GM21529 (cell line): ENCODE results near the gene FGD6.
A peak's percentile ranks its signal among the peaks of the same experiment; 100 is the strongest.
"Not testable (repeated sequence)": the region's sequence is repeated elsewhere in the genome, so short reads cannot be mapped to it uniquely, and the experiment has no call there.

Source experiments
- ATAC-seq: cut with Tn5 transposase; IDR thresholded peaks from one replicate; pipeline ENCODE4 v1.9.1; 2021; ENCODE audit not compliant: unreplicated experiment

FGD6 gene

DNA sequence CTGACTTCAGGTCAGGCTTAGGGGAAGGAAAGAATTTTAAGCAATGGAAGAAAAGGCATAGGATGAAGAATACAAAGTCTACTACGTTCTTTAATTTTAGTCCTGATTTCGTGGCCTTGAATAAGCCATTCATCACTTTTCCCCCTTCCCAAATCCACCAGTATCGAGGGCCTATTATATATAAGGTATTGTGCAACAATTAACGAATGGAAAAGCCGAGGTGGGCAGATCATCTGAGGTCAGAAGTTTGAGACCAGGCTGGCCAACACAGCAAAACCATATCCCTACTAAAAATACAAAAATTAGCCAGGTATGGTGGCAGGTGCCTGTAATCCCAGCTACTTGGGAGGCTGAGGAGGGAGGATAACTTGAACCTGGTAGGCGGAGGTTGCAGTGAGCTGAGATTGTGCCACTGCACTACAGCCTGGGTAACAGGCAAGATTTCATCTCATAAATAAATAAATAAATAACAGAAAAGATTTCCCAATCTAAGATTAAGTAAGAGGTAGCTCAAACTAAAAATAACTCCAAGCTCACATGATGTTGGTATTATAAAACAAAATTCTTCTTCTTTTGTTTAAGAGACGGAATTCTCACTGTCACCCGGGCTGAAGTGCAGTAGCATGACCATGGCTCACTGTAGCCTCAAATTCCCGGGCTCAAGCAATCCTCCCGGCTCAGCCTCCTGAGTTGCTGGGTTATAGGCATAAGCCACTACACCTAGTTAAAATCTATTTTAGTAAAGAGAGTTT, 85.5 kb downstream of the FGD6 start:
- ATAC-seq, result no peak

DNA sequence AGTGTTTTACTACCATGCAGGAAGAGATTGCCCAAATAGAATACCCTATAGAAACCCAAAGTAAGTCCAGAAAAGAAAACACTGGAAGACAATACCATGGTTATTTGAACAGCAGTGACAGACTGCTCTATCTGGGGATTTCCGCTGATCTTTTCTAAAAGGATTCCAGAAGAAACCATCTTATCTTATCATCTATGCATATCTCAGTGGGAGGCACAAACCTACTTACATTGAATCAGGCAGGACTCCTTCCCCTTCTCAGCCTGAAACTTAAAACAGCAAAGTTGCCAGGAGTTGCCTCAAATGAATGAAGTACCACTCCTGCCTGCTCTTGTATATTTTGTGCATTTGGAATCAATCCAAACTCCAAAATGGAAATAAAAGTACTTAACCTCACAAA, 87.2 kb downstream of the FGD6 start:
- ATAC-seq, result no peak

DNA sequence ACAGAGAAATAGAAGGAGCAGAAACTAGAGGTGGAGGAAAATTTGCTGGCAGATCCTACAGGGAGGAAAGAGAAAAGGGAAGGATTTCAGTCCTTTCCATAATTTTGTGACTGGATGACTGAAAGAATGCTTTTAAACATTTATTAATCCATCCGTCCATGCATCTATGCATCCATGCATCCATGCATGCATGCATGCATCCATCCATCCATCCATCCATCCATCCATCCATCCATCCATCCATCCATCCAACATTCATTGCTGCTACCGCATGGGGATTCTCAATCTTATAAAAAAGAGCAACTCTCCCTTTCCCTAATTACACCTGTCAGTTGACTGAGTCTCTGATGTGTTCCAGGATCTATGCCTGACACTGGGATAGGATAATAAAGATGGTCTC, 88.2 kb downstream of the FGD6 start:
- ATAC-seq, result no peak

DNA sequence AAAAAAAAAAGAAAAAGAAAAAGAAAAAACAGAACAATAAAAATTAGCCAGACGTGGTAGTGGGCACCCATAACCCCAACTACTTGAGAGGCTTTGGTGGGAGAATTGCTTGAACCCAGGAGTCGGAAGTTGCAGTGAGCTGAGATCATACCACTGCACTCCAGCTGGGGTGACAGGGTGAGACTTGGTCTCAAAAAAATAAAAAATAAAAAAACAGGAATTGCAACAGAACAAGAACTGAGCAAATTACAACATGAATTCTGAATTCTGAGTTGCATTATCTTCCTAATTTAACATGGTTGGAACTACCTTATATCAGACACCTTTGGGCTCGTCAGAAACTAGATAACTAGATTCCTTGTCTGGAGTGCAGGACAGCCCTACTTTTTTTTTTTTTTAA, 90.5 kb downstream of the FGD6 start:
- no peak for ATAC-seq

DNA sequence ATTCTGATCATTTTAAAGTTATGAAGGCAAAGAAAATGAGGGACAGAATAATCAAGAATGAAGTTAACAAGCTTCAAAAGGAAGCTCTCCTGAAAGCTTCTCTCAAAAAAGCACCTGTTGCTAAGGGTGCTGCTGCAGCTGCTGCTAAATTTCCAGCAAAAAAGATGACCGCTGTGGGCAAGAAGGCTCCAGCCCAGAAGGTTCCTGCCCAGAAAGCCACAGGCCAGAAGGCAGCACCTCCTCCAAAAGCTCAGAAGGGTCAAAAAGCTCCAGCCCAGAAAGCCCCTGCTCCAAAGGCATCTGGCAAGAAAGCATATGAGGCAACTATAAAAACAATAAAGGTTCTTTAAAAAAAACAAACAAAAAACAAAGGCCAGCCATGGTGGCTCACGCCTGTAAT, 91.2 kb downstream of the FGD6 start:
- no peak for ATAC-seq

DNA sequence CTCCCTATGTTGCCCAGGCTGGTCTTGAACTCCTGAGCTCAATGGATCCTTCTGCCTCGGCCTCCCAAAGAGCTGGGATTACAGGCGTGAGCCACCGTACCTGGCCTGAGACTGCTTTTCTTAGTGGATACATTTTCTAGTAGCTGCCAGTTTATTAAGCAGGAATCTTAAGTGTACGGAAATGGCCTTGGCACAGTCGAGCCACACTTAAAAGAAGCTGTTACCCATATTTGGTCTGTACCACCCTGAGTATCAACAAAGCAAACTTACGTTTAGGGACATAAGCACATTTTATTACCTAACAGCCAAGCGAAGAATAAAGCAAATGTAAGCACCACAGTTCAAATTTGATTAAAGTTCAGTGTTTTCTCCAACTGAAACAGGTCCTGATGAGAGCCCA, 93.2 kb downstream of the FGD6 start:
- ATAC-seq, result no peak

DNA sequence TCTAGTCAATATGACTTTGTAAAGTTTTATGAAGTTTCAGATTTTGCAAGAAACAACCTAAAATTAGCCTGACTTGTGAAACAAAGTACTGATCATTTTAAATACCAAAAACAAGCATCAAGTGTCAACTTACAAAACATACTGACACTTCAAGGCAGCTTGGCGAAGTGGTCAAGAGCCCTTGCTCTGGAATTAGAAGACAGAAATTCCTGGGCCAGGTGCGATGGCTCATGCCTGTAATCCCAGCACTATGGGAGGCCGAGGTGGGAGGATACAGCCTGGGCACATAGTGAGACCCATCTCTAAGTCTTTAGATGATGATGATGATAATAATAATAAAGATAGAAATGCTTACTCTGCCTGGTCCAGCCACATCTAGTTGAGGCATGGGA, 98.5 kb downstream of the FGD6 start:
- ATAC-seq, result no peak

DNA sequence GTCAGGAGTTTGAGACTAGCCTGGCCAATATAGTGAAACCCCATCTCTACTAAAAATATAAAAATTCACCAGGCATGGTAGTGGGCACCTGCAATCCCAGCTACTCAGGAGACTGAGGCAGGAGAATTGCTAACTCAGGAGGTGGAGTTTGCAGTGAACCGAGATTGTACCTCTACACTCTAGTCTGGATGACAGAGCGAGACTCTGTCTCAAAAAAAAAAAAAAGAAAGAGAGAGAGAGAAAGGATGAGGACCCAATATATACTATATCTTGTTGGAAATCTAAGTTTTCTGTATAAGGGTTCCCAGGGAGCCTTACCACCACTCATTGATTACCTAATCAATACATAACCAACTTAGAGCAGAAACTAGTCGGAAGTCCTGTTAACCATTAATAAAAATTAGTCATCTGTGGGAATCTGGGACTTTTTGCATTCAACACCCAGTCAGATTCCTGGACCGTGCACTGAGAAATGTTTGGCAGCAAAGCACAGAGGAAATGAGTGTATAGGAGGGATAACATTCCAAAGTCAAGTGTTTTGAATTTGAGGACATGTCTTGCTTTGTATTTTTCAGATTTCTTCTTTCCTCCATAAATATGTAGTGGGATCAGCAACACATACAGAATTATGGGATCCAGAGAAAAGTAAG, 99.0 kb downstream of the FGD6 start:
- ATAC-seq, result no peak

DNA sequence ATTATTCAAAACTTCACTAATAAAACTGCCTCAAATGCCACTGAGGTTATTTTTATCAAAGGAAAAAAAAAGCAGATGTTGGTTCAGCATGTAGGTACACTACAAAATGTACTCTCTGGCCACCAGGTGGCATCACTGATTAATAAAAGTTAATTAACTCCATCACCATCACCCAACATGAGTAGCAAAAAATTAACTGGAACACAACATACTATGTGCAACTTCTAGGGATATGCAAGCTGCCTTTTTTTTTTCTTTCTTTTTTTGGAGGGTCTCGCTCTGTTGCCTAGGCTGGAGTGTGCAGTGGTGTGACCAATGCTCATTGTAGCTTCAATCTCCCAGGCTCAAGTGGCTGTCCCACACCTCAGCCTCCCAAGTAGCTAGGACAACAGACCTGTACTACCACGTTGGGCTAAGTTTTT, 100.1 kb downstream of the FGD6 start:
- ATAC-seq, result peak; percentile 79

DNA sequence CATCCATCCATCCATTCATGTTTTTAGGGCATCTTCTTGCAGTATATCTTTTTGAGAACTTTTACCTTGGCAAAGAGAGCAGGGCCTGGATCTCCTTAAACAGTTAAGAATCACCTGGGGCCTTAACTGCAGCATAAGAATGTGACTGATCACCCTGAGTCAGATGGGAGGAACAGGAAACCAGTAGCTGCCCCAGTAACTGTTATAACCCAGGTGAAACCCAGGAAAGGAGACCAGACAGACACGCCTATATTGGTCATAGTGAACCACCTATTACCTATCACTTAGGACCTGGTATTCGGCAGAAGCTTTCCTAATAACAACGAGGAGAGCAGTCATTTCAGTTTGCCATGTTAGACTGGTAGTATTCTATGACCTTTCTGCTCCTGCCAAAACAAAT, 100.5 kb downstream of the FGD6 start:
- peak; percentile 69 for ATAC-seq

DNA sequence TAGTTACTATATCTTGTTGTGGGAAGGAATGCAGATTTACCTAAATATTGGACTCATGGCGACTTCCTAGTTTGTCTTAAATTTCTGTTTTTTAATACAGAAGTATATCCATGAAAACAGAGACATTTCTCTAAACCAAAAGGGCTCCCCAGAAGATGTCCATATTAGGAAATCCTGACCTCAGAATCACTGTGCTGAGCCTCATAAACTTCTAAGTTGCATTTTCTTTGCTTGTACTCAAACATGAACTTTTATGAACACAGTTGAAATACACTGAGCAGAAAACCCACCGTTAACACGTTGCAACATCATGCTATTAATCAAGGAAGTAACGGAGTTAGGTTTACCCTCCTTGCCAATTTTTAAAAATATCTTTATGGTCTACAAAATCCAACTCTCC, 100.9 kb downstream of the FGD6 start:
- ATAC-seq, result no peak

DNA sequence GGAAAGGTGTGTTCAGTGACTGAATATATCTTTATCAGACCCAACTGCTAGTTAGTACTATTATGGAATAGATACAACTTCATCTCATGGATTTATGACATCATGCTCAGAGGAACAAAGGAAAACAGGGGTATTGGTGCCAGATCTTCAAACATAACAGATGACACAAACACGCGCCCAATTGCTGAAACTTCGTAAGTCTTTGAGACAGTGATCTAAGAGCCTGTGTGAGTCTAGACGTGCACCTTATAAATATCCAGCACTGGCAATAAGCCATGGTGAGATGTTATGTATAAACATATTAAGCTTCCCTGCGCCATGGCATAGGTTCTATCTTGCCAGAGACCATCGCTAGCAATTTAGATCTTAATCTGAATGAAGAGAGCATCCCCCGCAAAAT, 101.6 kb downstream of the FGD6 start:
- ATAC-seq, result no peak

DNA sequence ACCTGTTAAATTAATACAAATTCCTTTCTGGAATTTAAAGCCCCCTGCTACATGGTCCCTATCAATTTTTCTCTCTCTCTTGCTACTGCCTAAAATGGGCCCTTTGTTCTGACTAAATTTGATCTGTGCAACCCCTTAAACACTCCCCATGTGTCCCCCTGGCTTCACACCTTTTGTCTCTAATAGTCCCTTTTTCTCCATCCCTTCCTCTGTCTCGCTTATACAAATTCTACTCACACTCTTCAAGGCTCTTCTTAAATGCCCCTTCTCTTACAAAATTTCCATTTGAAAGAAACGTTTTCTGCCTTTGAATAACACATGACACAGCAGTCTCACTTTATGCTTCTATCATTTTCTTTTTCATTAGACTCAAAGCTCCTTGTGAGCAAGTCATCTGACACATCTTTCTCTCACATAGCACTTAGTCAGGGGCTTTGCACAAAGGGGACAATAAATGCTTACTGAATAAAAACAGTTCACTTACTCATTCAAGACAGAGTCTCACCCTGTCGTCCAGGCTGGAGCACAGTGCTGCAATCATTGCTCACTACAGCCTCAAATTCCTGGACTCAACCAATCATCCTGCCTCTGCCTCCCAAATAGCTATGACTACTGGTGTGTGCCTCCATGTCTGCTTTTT, 102.4 kb downstream of the FGD6 start:
- ATAC-seq, result no peak

DNA sequence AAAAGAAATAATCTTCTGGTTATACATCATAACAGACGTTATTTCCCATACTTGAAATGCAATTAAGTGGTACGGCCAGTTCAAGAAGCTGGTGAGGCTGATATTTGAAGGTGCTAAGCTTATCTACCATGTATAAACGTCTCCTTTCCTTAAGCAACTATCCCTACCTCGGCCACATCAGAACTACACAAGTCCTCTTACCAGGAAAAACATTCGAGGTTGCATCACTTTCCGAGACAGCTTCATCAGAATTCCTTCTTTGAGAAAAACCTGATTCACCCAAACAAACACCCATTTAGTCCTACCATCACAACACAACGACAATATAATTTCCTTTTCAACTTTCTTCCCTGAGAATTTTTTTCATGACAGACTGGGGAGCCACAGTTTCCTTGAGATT, 109.9 kb downstream of the FGD6 start:
- ATAC-seq, result no peak

DNA sequence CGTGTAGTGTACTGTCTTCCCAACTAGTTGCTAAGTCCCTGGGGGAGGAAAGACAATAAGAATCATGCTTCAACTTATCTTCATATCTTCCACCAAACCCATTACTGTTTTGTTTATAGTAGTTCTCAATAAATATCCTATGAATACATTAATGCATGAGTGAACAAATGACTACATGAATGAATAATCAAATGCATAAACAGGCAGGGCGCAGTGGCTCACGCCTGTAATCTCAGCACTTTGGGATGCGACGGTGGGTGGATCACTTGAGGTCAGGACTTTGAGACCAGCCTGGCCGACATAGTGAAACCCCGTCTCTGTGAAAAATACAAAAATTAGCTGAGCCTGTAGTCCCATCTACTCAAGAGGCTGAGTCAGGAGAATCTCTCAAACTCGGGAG, 111.7 kb downstream of the FGD6 start:
- no peak for ATAC-seq

DNA sequence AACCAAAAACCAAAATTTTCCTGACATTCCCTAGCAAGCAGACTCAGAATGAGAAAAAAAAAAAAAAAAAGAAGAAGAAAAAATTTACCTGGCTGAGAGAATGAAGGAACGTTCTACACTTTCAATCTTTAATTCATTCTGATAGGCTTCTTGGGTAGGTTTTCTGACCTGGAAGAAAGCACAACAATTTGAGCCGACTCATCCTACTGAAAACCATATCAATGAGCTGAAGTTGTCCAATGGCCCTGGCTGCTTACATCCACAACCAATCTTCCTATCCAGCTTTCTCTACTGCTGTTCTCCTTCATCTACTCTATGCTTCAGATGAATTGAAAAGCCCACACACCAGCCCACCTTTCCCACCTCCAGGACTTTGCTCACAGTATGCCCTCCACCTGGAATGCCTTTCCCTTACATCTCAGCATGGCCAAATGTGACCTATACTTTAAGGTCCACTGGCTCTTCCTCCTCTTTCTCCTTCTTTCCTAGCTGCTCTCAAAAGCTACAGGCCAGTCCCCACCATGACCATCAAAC, 112.3 kb downstream of the FGD6 start:
- no peak for ATAC-seq

DNA sequence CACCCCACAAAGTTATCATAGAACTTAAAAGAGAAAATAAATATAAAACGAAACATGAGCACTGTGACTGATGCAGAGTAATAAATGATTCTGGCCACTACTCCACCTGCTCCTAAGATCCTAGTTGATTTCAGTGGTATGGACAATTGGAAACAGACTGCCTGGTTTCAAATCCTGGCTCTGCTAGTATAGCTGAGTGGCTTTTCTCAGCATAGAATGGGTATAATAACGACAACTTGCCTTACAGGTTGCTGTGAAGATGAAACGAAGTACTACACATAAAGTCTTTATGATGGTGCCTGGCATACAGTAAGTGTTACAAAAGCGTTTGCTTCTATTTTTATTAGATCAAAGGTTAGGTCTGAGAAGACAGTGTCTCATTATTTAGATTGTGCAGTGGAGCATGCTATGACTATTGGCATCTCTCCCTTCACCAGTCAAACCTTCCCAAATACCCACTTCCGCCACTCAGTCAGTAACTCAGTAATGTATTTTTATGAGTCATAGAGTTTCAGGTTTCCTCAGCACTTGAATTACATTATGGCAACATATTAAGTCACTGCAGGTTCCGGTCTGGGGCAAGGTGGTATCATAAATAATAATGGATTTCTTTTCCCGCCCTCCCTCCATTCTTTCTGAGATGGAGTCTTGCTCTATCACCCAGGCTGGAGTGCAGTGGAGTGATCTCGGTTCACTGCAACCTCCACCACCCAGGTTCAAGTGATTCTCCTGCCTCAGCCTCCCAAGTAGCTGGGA, 114.2 kb downstream of the FGD6 start:
- peak; percentile 95 for ATAC-seq

DNA sequence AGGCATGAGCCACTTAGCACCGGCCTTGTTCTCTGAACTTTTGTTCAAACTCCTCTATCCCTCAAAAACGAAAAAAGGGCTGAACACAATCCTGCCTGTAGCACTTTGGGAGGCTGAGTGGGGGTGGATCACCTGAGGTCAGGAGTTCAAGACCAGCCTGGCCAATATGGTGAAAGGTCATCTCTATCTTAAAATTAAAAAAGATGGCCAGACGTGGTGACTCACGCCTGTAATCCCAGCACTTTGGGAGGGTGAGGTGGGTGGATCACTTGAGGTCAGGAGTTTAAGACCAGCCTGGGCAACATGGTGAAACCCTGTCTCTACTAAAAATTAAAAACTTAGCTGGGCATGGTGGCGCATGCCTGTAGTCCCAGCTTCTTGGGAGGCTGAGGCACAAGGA, 115.3 kb downstream of the FGD6 start:
- not testable (repeated sequence) for ATAC-seq

DNA sequence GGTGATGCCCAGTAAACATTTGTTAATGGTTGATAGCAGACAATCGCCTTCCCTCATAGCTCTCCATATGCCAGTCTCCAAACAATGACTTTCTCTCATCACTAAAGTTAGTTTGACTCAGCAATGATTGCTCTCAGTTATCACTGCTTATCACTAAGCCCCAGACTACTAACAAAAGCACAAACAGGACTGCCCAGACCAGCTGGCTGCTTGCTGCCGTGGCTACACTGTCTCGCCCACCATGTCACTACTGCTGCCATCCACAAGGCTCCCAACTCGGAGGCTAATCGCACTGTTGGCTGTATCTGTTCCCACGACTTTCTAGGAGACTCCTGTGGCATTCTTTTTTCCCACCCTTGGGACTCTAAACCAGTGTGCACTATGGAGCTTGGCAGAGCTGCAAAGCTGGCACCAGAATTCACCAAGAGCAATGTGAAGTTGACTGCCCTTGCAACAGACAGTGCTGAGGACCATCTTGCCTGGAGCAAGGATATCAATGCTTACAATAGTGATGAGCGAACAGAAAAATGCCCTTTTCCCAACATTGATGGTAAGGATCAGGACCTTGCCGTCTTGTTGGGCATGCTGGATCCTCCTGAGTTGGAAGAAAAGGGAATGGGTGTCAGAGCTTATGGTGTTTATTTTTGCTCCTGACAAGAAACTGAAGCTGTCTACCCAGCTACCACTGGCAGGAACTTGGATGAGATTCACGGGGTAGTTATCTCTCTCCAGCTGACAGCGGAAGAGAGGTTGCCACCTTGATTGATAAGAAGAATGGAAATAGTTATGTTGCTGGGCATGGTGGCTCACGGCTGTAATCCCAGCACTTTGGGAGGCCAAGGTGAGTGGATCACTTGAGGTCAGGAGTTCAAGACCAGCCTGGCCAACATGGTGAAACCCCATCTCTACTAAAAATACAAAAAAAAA, 116.7 kb downstream of the FGD6 start:
- ATAC-seq, result no peak

DNA sequence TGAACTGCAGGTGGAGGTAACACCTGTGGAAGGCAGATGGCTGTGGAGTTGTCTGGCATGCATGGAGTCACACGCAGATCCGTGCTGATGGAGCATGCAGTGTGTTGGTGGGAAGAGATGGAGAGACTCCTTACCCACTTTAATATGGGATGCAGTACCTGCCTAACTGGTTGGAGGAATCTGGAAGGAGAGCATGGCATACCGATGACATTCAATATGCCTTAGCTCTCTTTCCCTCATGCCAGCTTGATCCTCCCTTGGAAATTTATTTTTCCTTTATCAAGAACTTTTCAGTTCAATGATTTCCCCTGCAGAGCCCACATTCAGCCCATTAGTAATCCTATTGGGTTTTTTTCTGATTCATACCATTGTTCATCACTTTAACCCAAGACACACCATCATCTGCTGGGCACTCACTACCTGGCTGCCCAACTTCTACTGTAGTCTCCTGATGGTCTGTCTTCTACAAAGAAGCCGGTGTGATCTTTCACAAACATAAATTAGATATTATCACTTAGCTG, 117.9 kb downstream of the FGD6 start:
- ATAC-seq, result no peak
